Esophagus squamous epithelium (tissue), 5 donors: ENCODE measurements around the gene CELF4. TPM values are rescaled to one million over a fixed set of nuclear protein-coding genes. Genes with fewer than 3 reads are reported as not detected.

Experiments used
- DNase-seq: peaks from one replicate; lab custom pipeline; 2025; lab: John Stamatoyannopoulos, UW
- H3K27ac ChIP-seq, 4 donors: fragments of 200-600 bp; sonication (generic); one replicate each; pipeline ENCODE4 v1.5.1; 2016 to 2019; ENCODE audit warnings: mild to moderate bottlenecking in 1 of 4
- H3K27me3 ChIP-seq, 4 donors: fragments of 200-600 bp; sonication (generic); 1 replicate in 3 of 4; 2 replicates in 1 of 4; pipeline versions ENCODE4 v1.5.1 to v1.6.0; 2017 to 2021; ENCODE audit warnings: antibody characterized with exemption in 1 of 4
- H3K36me3 ChIP-seq, 3 donors: fragments of 200-600 bp; sonication (generic); one replicate each; pipeline ENCODE4 v1.5.1; 2016 to 2019
- H3K4me1 ChIP-seq, 3 donors: fragments of 200-600 bp; sonication (generic); one replicate each; pipeline ENCODE4 v1.5.1; 2017 to 2019
- H3K4me3 ChIP-seq, 4 donors: fragments of 200-600 bp; sonication (generic); 1 replicate in 3 of 4; 2 replicates in 1 of 4; pipeline ENCODE4 v1.5.1; 2016 to 2019; ENCODE audit warnings: mild to moderate bottlenecking in 2 of 4, moderate library complexity in 1 of 4
- H3K9me3 ChIP-seq, 3 donors: fragments of 200-600 bp; sonication (generic); one replicate each; pipeline ENCODE4 v1.5.1; 2016 to 2019
- CTCF ChIP-seq, 6 experiments: fragments of 450-650 bp in 4 of 6; fragments of 200-600 bp in 2 of 6; sonication (generic) in 2 of 6; IDR thresholded peaks; one replicate each; pipeline ENCODE4 v1.5.1; 2016 to 2019; ENCODE audit warnings: antibody characterized with exemption in 6 of 6, mild to moderate bottlenecking in 4 of 6, moderate library complexity in 4 of 6
- POLR2A ChIP-seq, 4 donors: fragments of 450-650 bp; IDR thresholded peaks; one replicate each; pipeline ENCODE4 v1.6.1; 2017; ENCODE audit warnings: antibody characterized with exemption in 4 of 4, mild to moderate bottlenecking in 4 of 4, moderate library complexity in 3 of 4
- WGBS, 2 donors: methylation state at CpG; one replicate each; pipeline ENCODE4 v1.1.5; 2018; 5-methylcytosine and 5-hydroxymethylcytosine counted together
- intact Hi-C: fragments of 100-400 bp; cut with DNase I; formaldehyde crosslinking; loops from one replicate; pipeline ENCODE4 v1.15.0; 2022
- total RNA-seq, 4 donors: library from RNA; depleted of rRNA; stranded (reverse); fragments of >200 nt; gene quantifications; one replicate each; pipeline ENCODE4 v1.1.0, GENCODE V29; 2016
- donor health status: DM: yes; HTN: yes; CAD: no.

CELF4 gene
- total RNA-seq, 4 donors from 2014 or later, result not detected

GRCh38 chr18:37238282-37239108 is 327.1 kb downstream of the CELF4 start:
- 66 to 77% methylated on average over 4 to 6 of the region's 6 CpGs for WGBS, 2 donors
- Histone ChIP-seq H3K9me3 (no peaks in the 10 kb centered on the region), H3K27ac (no peak overlapping the region), H3K27me3 (peaks cover 0 to 7% (median 0%) of the 10 kb centered on the region in 4 donors), H3K36me3 (no peaks in the 10 kb centered on the region), H3K4me3 (no peak overlapping the region), H3K4me1 (no peaks in the 10 kb centered on the region)
- DNase-seq, result no peak
- TF ChIP-seq CTCF (IDR thresholded peaks at IDR 0.05), result no peak
- no peak for TF ChIP-seq POLR2A (IDR thresholded peaks at IDR 0.05)
- intact Hi-C loops, result no loop called here

- no peak for TF ChIP-seq CTCF (IDR thresholded peaks at IDR 0.05)
- no peak for TF ChIP-seq POLR2A (IDR thresholded peaks at IDR 0.05)
- Histone ChIP-seq H3K4me1 (no peaks in the 10 kb centered on the region), H3K27me3 (no peaks in the 10 kb centered on the region), H3K36me3 (no peaks in the 10 kb centered on the region), H3K27ac (no peak overlapping the region), H3K9me3 (no peaks in the 10 kb centered on the region), H3K4me3 (no peak overlapping the region)
- intact Hi-C loops, result no loop called here
- DNase-seq, result no peak
- WGBS, 2 donors, result no CpG with 5 or more reads among the region's 2 CpGs
Measured at GRCh38 chr18:37235583-37235982, 330.0 kb downstream of the CELF4 start.

- Histone ChIP-seq H3K4me3 (no peak overlapping the region), H3K27me3 (no peaks in the 10 kb centered on the region), H3K36me3 (no peaks in the 10 kb centered on the region), H3K9me3 (no peaks in the 10 kb centered on the region), H3K4me1 (no peaks in the 10 kb centered on the region), H3K27ac (no peak overlapping the region)
- TF ChIP-seq POLR2A (IDR thresholded peaks at IDR 0.05) (no peak), CTCF (IDR thresholded peaks at IDR 0.05) (no peak)
- intact Hi-C loops, result no loop called here
- WGBS, 2 donors, result 59 to 65% methylated on average over 3 of the region's 3 CpGs
- DNase-seq, result no peak
Measured at GRCh38 chr18:37231251-37231650, 334.3 kb downstream of the CELF4 start.

GRCh38 chr18:37230768-37231167 is 334.8 kb downstream of the CELF4 start:
- Histone ChIP-seq H3K4me1 (no peaks in the 10 kb centered on the region), H3K36me3 (no peaks in the 10 kb centered on the region), H3K27me3 (no peaks in the 10 kb centered on the region), H3K9me3 (no peaks in the 10 kb centered on the region), H3K27ac (no peak overlapping the region), H3K4me3 (no peak overlapping the region)
- 62 to 78% methylated on average over 3 of the region's 3 CpGs for WGBS, 2 donors
- DNase-seq, result no peak
- TF ChIP-seq CTCF (IDR thresholded peaks at IDR 0.05) (no peak), POLR2A (IDR thresholded peaks at IDR 0.05) (no peak)
- intact Hi-C loops, result no loop called here

GRCh38 chr18:37225279-37225678 is 340.3 kb downstream of the CELF4 start:
- Histone ChIP-seq H3K27me3 (no peaks in the 10 kb centered on the region), H3K4me3 (no peak overlapping the region), H3K27ac (no peak overlapping the region), H3K9me3 (no peaks in the 10 kb centered on the region), H3K36me3 (peaks cover 0 to 3% (median 0%) of the 10 kb centered on the region in 3 donors), H3K4me1 (no peaks in the 10 kb centered on the region)
- TF ChIP-seq POLR2A (IDR thresholded peaks at IDR 0.05) (no peak), CTCF (IDR thresholded peaks at IDR 0.05) (no peak)
- DNase-seq, result no peak
- WGBS, 2 donors, result 59 to 67% methylated on average over 4 of the region's 4 CpGs
- intact Hi-C loops, result no loop called here
